GM12878 (cell line): ENCODE measurements around the gene EEF2K. TPM values are rescaled to one million over a fixed set of nuclear protein-coding genes. Genes with fewer than 3 reads are reported as not detected.

ENCODE experiments used
- ASH2L ChIP-seq: fragments of 300-600, 200-600 bp; sonication (generic); IDR thresholded peaks from 2 replicates; pipeline ENCODE4 v1.6.1; 2017; ENCODE audit warnings: low read depth, mild to moderate bottlenecking, borderline replicate concordance
- BCL11A ChIP-seq: IDR thresholded peaks from 2 replicates; pipeline ENCODE4 v1.6.1; 2011; ENCODE audit warnings: low read depth, low read length
- CHD1 ChIP-seq: IDR thresholded peaks from 2 replicates; pipeline ENCODE4 v1.6.1; 2012; ENCODE audit warnings: low read depth, low read length, improper control_type of control experiment
- CUX1 ChIP-seq: IDR thresholded peaks from 2 replicates; pipeline ENCODE4 v1.6.1; 2012; ENCODE audit warnings: improper control_type of control experiment, low read depth, low read length; ENCODE audit not compliant: insufficient replicate concordance
- E4F1 ChIP-seq: fragments of 450-650 bp; IDR thresholded peaks from 2 replicates; pipeline ENCODE4 v1.6.1; 2018; ENCODE audit warnings: borderline replicate concordance, mild to moderate bottlenecking; ENCODE audit not compliant: partially characterized antibody
- HDAC6 ChIP-seq: fragments of 200-600 bp; sonication (generic); IDR thresholded peaks from one replicate; pipeline ENCODE4 v1.8.0; 2017; ENCODE audit warnings: antibody characterized with exemption; ENCODE audit not compliant: unreplicated experiment
- MYC ChIP-seq: IDR thresholded peaks from 2 replicates; pipeline ENCODE4 v1.6.1; 2011; ENCODE audit warnings: mild to moderate bottlenecking, low read length, moderate library complexity, inconsistent platforms; ENCODE audit not compliant: insufficient read depth, insufficient replicate concordance, insufficient read length, severe bottlenecking
- NBN ChIP-seq: fragments of 450-650 bp; IDR thresholded peaks from 2 replicates; pipeline ENCODE4 v1.6.1; 2016
- NR2F1 ChIP-seq: fragments of 450-650 bp; conservative IDR thresholded peaks from 2 replicates; pipeline ENCODE4 v1.6.1; 2017; ENCODE audit warnings: mild to moderate bottlenecking
- SP1 ChIP-seq: IDR thresholded peaks from one replicate; pipeline ENCODE4 v1.6.1; 2011; ENCODE audit warnings: low read depth, low read length
- STAT3 ChIP-seq: IDR thresholded peaks from 2 replicates; pipeline ENCODE4 v1.6.1; 2011; ENCODE audit warnings: low read depth, low read length, improper control_type of control experiment
- SUZ12 ChIP-seq: fragments of 200-600 bp; sonication (generic); IDR thresholded peaks from one replicate; pipeline ENCODE4 v1.6.1; 2018; ENCODE audit warnings: antibody characterized with exemption, mild to moderate bottlenecking; ENCODE audit not compliant: unreplicated experiment
- TBL1XR1 ChIP-seq: IDR thresholded peaks from 2 replicates; pipeline ENCODE4 v1.6.1; 2012; ENCODE audit warnings: low read depth, low read length, improper control_type of control experiment
- USF1 ChIP-seq: IDR thresholded peaks from 2 replicates; pipeline ENCODE4 v1.6.1; 2011; ENCODE audit warnings: borderline replicate concordance, low read depth, mild to moderate bottlenecking, moderate library complexity, mixed read lengths, low read length; ENCODE audit not compliant: insufficient read depth; ENCODE audit errors: extremely low read length
- ZZZ3 ChIP-seq: IDR thresholded peaks from 2 replicates; pipeline ENCODE4 v1.6.1; 2011; ENCODE audit warnings: low read depth; ENCODE audit not compliant: control insufficient read depth, insufficient read length
- polyA plus RNA-seq, 11 experiments: library from polyadenylated mRNA; depleted of rRNA in 4 of 11; unstranded in 6 of 11; stranded (reverse) in 5 of 11; fragments of >200 nt; fragmentation: Nextera tagmentation in 4 of 11; fragmentation: Illumina TruSeq in 1 of 11; extraction: Ambion mirVana in 4 of 11; extraction: Trizol in 1 of 11; gene quantifications; 1 replicate in 1 of 11; 2 replicates in 10 of 11; pipeline versions ENCODE4 v1.2.1 to v1.2.3, GENCODE V29; 2011 to 2016; ENCODE audit warnings: inconsistent platforms in 2 of 11, missing spikeins in 2 of 11, low read depth in 1 of 11
- total RNA-seq, 4 experiments: library from RNA; depleted of rRNA in 3 of 4; stranded (reverse); fragments of >200 nt in 3 of 4; fragmentation: Illumina TruSeq in 1 of 4; extraction: Trizol in 1 of 4; gene quantifications; 2 replicates each; pipeline versions ENCODE4 v1.2.1 to v1.2.3, GENCODE V29; 2013 to 2021
- TF ChIP-seq, protein P1 (sequence below): fragments of 450-650 bp; IDR thresholded peaks from 2 replicates; pipeline ENCODE4 v1.6.1; 2016; ENCODE audit warnings: mild to moderate bottlenecking, moderate library complexity, borderline replicate concordance

The EEF2K gene
- total and polyA plus RNA-seq, 10 of the 15 experiments (the other 5 are each of a cell fraction or from before 2014, with no cell fraction given), result 2.0 to 29.6 (median 12.2) TPM

DNA sequence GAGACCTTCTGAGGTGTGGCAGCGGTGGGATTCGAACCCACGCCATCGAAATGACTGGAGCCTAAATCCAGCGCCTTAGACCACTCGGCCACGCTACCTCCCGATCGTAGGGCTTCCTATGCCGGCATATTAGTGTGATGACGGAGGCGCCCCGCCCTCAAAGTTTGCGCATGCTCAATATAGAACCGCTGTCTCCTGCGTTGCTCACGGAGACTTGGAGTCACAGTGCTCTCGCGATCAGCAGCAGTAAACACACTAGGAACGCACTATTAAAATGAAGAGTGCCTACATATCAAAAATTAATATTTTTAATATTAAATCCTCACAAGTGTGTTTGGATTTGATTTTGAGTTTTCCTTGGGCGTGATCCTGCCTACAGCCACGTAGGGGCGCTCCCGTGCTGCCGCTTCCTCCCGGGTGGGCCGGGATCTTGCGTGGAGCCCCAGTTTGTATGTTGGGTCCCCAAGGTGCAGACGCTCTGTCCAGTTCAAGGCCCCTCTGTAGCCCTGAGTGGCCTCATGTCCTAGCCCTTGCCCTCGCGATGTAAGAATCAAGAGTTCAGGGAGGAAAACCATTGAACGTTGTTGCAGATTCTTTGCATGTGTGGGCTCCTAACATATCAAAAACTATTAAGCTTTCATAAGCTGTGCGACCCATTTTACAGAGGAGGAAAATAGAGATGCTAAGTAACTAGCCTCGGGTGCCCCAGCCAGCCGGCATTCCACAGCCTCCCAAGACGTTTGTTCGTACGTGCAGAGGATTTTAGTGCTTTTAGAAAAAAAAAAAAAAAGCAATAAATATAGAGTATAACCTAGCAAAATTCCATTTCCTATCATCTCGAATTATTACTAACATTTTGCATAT is 10.2 kb upstream of the EEF2K start (continued):
- TF ChIP-seq USF1 (no peak), BCL11A (no peak), ZZZ3 (no peak), TBL1XR1 (peak; percentile 92; the same call in 1 of the 2 replicates), CHD1 (0 out of 2 replicates have a peak, but pooled peaks have one; percentile 56), CUX1 (no peak), ASH2L (no peak), SP1 (peak; percentile 71), STAT3 (no peak), HDAC6 (no peak), MYC (no peak), E4F1 (no peak), SUZ12 (no peak), NR2F1 (no peak), NBN (peak; percentile 84)
- TF ChIP-seq, protein P1, sequence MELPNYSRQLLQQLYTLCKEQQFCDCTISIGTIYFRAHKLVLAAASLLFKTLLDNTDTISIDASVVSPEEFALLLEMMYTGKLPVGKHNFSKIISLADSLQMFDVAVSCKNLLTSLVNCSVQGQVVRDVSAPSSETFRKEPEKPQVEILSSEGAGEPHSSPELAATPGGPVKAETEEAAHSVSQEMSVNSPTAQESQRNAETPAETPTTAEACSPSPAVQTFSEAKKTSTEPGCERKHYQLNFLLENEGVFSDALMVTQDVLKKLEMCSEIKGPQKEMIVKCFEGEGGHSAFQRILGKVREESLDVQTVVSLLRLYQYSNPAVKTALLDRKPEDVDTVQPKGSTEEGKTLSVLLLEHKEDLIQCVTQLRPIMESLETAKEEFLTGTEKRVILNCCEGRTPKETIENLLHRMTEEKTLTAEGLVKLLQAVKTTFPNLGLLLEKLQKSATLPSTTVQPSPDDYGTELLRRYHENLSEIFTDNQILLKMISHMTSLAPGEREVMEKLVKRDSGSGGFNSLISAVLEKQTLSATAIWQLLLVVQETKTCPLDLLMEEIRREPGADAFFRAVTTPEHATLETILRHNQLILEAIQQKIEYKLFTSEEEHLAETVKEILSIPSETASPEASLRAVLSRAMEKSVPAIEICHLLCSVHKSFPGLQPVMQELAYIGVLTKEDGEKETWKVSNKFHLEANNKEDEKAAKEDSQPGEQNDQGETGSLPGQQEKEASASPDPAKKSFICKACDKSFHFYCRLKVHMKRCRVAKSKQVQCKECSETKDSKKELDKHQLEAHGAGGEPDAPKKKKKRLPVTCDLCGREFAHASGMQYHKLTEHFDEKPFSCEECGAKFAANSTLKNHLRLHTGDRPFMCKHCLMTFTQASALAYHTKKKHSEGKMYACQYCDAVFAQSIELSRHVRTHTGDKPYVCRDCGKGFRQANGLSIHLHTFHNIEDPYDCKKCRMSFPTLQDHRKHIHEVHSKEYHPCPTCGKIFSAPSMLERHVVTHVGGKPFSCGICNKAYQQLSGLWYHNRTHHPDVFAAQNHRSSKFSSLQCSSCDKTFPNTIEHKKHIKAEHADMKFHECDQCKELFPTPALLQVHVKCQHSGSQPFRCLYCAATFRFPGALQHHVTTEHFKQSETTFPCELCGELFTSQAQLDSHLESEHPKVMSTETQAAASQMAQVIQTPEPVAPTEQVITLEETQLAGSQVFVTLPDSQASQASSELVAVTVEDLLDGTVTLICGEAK, result peak; percentile 83; the same call in 1 of the 2 replicates
